HG03159 (cell line): ENCODE data around the gene IFI30.
A peak's percentile ranks its signal among the peaks of the same experiment; 100 is the strongest.
"Not testable (repeated sequence)": the region's sequence is repeated elsewhere in the genome, so short reads cannot be mapped to it uniquely, and the experiment has no call there.

Source experiments
- ATAC-seq: cut with Tn5 transposase; IDR thresholded peaks from one replicate; pipeline ENCODE4 v1.9.1; 2021; ENCODE audit warnings: mild to moderate bottlenecking, moderate library complexity; ENCODE audit not compliant: unreplicated experiment

IFI30 gene

GRCh38 chr19:18202397-18202777, 28.8 kb downstream of the IFI30 start:
- no peak for ATAC-seq

GRCh38 chr19:18202778-18203407, 29.3 kb downstream of the IFI30 start:
- ATAC-seq: no peak

GRCh38 chr19:18203408-18203862, 29.8 kb downstream of the IFI30 start:
- no peak for ATAC-seq

DNA sequence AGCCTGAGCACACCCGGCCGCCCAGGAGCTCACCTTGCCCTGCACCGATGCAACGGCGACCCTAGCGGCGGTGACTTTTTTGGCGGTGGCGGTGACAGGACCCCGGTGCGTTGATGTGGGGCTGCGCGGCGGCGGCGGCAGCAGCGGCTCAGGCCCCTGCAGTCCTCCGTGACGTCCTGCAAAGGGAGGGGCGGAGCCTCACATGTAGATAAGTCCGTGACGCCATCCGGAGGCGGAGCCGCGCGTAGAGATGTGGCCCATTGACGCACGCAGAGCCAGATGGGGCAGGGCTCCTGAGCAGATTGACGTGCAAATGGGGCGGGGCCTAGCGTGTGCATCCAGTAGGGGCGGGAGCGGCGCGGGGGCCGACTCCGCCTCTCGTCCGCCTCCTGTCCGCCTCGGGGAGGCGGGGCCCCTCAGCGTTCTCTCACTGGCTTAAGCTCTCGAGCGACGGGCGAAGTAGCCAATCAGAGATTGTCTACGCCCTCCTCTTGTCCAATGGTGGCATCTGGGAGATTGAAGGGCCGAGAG, 30.3 kb downstream of the IFI30 start, which contains the start of gene RAB3A:
Gene RAB3A, minus strand, starts transcription at position 180 of the 531 bp plus-strand sequence. CDS start 1,302 bp downstream, outside the sequence.
- peak; percentile 87 for ATAC-seq

DNA sequence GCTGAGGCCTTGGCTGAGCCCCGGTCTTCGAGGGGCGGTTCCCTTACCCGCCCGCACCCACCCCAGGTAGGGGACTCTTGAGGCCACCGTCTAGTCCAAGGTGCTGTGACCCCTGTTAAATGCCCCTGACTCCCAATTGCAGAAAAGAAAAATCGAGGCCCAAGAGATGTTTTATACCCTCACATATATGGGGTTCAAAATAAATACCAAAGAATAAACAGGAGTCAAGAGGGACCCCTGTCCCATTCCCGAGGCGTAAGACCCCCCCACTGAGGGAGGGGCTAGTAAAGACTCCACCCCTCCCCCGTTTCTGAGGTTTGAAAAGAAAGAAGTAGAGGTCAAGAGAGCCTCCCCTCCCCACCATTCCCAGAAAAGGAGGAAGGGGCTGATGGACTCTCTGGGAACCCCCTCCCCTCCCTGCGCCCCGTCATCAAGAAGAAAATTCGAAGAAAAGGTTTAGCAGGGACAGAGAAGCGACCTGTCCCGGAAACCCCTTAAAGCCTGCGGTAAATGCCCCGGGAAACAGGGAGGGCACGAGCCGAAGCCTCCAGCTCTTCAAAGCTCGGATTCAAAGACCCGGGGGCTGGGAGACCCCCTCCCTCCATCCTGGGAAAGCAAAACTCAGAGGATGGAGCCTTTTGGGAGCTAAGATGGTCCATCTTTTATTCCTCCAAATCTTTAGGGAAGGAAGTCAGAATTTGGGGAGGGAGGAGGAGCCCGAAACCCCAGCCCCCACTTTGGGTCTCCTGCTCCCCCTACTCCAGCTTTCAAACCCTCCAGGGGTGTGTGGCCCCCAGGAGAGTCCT, 31.0 kb downstream of the IFI30 start:
- peak; percentile 6 for ATAC-seq

GRCh38 chr19:18205200-18205892, 31.7 kb downstream of the IFI30 start:
- ATAC-seq: no peak

- no peak for ATAC-seq
Measured at GRCh38 chr19:18206018-18206417, 32.4 kb downstream of the IFI30 start.

GRCh38 chr19:18208098-18208951, 34.7 kb downstream of the IFI30 start:
- no peak for ATAC-seq

GRCh38 chr19:18209912-18210311, 36.3 kb downstream of the IFI30 start:
- ATAC-seq: not testable (repeated sequence)

DNA sequence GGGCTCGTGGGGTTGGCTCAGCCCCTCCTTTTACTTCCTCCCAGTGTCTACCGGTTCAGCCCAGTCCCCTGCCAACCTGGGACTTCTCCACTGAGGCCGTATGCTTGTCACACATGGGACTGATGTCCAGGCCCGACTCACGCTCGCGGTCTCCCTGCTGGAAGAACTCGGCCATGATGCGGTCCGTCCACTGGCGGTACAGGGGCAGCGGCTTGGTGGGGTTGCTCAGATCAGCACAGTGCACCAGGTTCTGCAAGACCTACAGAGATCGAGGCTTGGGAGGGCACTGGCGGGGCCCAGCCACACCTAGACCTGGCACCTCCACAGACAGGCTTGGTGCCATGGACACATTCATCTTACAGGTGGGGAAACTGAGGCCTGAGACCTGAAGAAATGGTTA, 38.1 kb downstream of the IFI30 start:
- no peak for ATAC-seq

- ATAC-seq: no peak
Measured at GRCh38 chr19:18214779-18215433, 41.3 kb downstream of the IFI30 start.

- ATAC-seq: no peak
Measured at GRCh38 chr19:18216789-18217188, 43.2 kb downstream of the IFI30 start.

GRCh38 chr19:18218159-18218558, 44.5 kb downstream of the IFI30 start:
- no peak for ATAC-seq

GRCh38 chr19:18218600-18218999, 45.0 kb downstream of the IFI30 start:
- no peak for ATAC-seq

DNA sequence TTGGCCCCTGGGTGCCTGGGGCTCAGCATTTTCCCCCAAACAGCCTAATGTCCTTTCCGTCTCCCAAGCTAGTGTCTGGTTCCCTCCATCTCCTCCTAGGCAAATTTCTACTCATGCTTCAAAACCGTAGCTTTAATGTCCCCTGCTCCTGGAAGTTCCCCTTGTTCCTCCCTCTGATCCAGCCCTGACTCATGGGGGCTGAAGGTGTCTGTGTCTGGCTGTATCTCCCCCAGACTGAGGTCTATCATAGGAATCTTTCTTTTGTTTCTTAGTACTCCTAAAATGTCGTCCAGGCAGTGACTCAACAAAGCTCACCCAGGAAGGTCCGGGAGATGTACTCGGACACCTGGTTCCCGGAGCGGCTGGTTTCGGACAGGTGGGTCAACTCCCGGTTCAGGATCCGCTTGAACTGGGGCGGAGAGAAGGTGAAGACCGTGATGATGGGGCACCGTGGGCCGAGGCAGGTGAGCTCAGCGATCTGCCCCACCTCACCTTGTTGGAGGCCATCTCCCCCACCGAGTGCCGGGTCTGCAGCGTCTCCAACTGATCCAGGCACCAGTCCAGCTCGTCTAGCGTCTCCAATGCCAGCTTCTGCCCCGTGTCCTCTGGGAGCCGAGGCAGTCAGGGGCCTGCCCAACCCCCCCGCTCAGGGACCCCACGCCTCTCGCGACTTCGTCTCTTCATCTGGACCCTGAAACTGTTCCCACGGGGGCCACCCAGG, 46.5 kb downstream of the IFI30 start:
- no peak for ATAC-seq

GRCh38 chr19:18220632-18221275, 47.1 kb downstream of the IFI30 start:
- no peak for ATAC-seq

GRCh38 chr19:18221815-18222725, 48.5 kb downstream of the IFI30 start:
- ATAC-seq: no peak
